T-helper 17 cell (primary cell): Measurements from ENCODE around the gene SKIC8. TPM values are rescaled to one million over a fixed set of nuclear protein-coding genes. Genes with fewer than 3 reads are reported as not detected.

ENCODE experiments used
- ATAC-seq: fragments of 150-1000 bp; cut with Tn5 transposase; 2 replicates; pipeline ENCODE4 v1.10.0; 2021; ENCODE audit warnings: mild to moderate bottlenecking, moderate library complexity
- DNase-seq, 3 donors: peaks; one replicate each; pipeline versions ENCODE4 v3.0.0 to v3.0.0-alpha.2; 2020 to 2021
- H3K9me3 ChIP-seq: one replicate; pipeline ENCODE4 v1.7.0; 2013; ENCODE audit warnings: low read length, mild to moderate bottlenecking; ENCODE audit not compliant: control insufficient read depth, poor library complexity, severe bottlenecking
- H3K27ac Mint-ChIP-seq: one replicate; pipeline ENCODE4 v1.8.0; 2022; ENCODE audit warnings: mild to moderate bottlenecking, moderate library complexity, mixed read lengths
- H3K27me3 Mint-ChIP-seq: one replicate; pipeline ENCODE4 v1.8.0; 2022; ENCODE audit warnings: mixed read lengths
- H3K36me3 Mint-ChIP-seq: one replicate; pipeline ENCODE4 v1.8.0; 2022; ENCODE audit warnings: low read depth, mixed read lengths
- H3K4me1 Mint-ChIP-seq: one replicate; pipeline ENCODE4 v1.8.0; 2022; ENCODE audit warnings: mild to moderate bottlenecking, mixed read lengths
- H3K4me3 Mint-ChIP-seq: one replicate; pipeline ENCODE4 v1.8.0; 2022; ENCODE audit warnings: mild to moderate bottlenecking, moderate library complexity, mixed read lengths
- total RNA-seq, 4 donors: library from RNA in 2 of 4; stranded (reverse) in 2 of 4; gene quantifications; one replicate each; pipeline ENCODE4 v1.2.3 and lab custom pipeline; 2022 to 2026

The SKIC8 gene
- total RNA-seq (10 to 100 TPM; 24.3 to 24.4 TPM), total RNA-seq (lab: John Stamatoyannopoulos, UW) (18.9 to 45.0 reads per million in 2 donors)

DNA sequence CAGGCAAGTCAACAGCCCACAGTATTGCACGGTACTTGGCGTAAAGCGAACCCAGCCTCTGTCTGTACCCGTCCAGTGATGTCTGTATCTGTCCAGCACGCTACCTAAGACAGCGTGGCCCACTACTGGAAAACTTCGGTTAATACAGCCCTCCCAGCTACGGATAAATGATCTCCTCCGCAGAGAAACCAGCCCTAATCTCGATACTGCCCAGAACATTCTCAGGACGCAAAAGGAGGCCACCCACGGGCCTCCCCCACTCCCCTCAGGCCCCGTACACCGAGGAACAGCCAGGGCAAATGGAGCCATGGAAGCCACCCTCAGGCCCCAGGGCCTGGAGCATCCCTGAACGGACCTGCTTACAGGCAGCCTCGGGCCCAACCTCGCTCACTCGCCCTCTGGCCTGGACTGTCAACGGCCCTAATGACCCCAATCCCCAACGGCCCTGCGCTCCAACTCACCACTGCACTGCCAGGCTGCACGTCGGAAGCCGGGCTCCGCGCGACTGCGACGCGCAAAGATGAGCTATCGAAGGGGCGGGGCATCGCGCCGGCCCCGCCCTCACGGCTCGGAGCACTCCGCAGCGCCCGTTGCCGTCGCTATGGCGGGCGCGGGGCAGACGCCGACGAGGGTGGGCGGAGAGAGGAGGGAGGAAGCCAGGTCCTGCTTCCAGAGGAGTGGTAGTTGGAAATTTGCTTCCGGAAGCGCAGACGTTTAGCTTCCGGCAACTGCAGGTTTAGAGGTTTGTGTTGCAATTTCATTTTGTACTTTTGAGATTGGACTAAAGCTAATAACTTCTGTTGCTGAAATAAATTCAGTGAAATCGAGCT, at the start of gene SKIC8:
Gene SKIC8 (minus strand): TSS at position 509 of the 830 bp plus-strand sequence. CDS start 3,923 bp downstream, outside the sequence.
- H3K9me3 ChIP-seq, result no peaks in the 10 kb centered on the region
- Mint-ChIP-seq H3K27me3 (peaks cover 4% of the 10 kb centered on the region), H3K36me3 (no peaks in the 10 kb centered on the region), H3K4me3 (peak within 1 kb of the TSS; percentile 96), H3K4me1 (peaks cover 9% of the 10 kb centered on the region), H3K27ac (peak within 1 kb of the TSS; percentile 96)
- peak; percentile 81 to 89 (median 88) for DNase-seq
- peak; percentile 97 for ATAC-seq

DNA sequence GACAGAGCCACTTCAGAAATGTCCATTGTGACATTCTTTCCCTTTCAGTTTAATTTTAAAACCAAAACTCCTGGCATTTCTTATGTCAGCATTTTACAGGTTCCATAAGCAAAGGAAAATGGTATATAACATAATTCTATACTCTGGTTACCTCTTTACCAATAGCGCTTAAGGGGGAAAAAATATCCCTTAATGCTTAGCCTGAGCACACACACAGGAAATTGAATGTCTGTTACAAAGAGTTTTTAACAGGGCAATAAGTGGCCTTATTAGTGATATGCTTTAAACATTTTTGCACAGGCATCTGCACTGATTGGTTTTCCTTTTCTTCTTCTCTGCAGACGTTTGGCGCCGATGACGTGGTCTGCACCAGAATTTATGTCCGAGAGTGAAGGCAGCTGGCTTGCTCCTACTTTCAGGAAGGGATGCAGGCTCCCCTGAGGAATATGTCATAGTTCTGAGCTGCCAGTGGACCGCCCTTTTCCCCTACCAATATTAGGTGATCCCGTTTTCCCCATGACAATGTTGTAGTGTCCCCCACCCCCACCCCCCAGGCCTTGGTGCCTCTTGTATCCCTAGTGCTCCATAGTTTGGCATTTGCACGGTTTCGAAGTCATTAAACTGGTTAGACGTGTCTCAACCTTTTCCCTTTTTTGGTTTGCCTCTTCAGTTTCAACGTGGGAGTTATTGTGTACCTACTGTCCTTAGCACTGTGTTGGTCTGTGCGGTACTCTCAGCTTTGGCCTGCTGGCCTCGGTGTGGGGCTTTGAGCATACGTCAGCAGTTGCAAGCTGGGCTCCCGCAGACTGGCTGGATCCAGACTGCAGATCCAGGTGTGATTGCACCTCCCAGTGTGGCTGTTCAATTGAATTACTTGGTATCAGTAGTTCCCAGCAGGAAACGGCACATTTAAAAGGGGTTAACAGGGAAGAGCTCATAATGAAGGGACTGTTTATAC, 48.5 kb upstream of the SKIC8 start:
- Mint-ChIP-seq H3K27me3 (peaks cover 32% of the 10 kb centered on the region), H3K36me3 (no peaks in the 10 kb centered on the region)
- no peak for ATAC-seq

DNA sequence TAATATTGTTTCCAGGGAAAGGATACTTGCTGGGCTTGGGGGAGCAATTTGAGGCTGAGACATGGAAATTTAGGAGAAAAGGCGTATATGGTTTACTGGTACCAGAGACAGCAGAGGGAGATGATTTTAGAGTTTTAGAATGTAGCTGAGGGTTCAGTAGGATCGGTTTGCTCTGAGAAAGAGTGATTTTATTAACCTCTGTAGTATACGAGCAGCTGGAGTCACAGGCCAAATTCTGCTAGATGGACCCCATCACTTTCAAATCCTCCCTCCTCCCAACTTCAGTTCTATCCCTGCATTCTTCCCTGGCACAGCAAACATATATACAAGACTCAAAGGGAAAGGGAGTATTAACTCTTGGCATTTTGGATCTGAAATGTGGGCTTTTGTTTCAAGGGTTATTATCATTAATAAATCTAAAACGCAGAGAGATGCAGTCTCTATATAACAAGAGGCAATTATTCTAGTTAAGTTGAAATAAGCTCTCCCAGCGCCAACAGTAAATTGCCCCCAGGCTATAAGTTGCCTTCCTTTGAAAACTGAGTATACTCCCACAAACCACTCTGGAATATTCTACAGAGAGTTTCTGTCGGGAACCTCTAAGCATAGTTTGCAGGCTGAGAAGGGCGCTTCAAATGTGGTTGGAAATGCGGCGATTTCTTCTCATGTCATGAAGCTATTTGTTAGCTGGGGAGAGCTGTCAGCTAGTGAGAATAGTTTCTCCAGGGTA, 46.2 kb upstream of the SKIC8 start:
- Mint-ChIP-seq H3K27ac (no peak overlapping the region), H3K27me3 (peaks cover 47% of the 10 kb centered on the region)
- no peak for ATAC-seq

More for the DNA sequence above, 48.5 kb upstream of the SKIC8 start:
- no peak for DNase-seq
- no peaks in the 10 kb centered on the region for H3K9me3 ChIP-seq
- Mint-ChIP-seq H3K27ac (no peak overlapping the region), H3K4me3 (no peak overlapping the region), H3K4me1 (peaks cover 4% of the 10 kb centered on the region)

DNA sequence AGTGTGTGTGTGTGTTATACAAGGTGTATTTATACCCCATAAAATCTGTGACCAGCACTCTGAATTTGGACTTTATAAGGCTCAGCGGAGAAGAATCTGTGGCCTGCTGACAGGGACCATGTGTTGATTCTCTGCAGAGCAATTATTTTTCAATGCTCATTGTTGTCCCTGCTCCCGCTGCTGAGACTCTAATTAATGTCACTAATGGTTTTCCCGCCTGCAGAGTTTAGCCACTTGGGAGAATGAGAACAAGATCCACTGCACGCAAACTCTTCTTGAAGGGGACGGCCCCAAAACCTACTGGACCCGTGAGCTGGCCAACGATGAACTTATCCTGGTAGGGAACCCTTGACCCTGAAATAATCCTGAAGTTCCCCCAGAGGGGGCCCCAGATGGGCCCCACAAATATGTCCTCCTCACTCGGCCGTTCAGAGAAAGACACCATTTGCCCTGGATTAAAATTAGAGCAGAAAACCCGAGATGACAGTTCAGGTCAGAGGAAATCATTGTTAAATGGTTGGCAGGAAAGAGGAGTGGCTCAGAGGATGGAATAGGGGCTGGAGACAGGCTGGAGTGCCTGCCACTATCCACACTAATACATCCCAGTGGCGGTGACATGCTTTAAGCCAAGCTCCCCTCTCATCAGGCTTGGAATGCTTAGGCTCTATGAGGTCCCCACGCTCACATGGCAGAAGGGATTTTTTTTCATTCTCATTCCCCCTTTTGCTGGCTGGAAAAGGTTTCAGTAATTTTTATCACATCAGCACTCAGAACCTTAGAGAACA, 44.1 kb upstream of the SKIC8 start:
- Mint-ChIP-seq H3K4me1 (peaks cover 2% of the 10 kb centered on the region), H3K36me3 (peaks cover 5% of the 10 kb centered on the region), H3K27me3 (peaks cover 54% of the 10 kb centered on the region)

More for the DNA sequence above, 46.2 kb upstream of the SKIC8 start:
- Mint-ChIP-seq H3K4me1 (peaks cover 4% of the 10 kb centered on the region), H3K36me3 (no peaks in the 10 kb centered on the region), H3K4me3 (no peak overlapping the region)
- H3K9me3 ChIP-seq, result no peaks in the 10 kb centered on the region
- no peak for DNase-seq

DNA sequence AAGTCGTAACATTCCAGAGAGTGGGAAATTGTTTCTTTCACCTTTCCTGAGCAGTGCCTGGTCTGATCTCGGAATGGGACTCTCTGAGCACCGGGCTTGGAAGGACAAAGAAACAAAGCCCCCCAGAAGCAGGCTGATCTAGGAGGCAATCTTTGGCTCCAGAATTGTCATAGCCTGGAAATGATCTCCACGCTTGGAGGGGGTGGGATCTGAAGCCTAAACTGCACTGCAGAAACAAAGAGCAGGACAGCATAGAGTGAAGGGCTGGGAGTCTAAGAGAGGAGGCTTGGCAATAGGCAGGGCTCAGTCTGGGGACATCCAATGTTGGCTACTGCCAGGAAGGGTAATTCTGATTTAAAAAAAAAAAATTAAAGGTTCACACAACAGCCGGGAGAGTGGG, 42.6 kb upstream of the SKIC8 start:
- peaks cover 56% of the 10 kb centered on the region for H3K27me3 Mint-ChIP-seq
- DNase-seq (no peak), ATAC-seq (no peak)
- peaks cover 2% of the 10 kb centered on the region for H3K4me1 Mint-ChIP-seq
- H3K9me3 ChIP-seq, result no peaks in the 10 kb centered on the region
- no peak overlapping the region for H3K27ac Mint-ChIP-seq
- H3K36me3 Mint-ChIP-seq, result peaks cover 5% of the 10 kb centered on the region
- H3K4me3 Mint-ChIP-seq, result no peak overlapping the region

More for the DNA sequence above, 44.1 kb upstream of the SKIC8 start:
- no peak for DNase-seq
- no peak for ATAC-seq
- H3K4me3 Mint-ChIP-seq, result no peak overlapping the region
- H3K9me3 ChIP-seq, result no peaks in the 10 kb centered on the region
- H3K27ac Mint-ChIP-seq, result no peak overlapping the region

GRCh38 chr15:78341057-78341987, 41.9 kb upstream of the SKIC8 start:
- Mint-ChIP-seq H3K27ac (no peak overlapping the region), H3K27me3 (peaks cover 56% of the 10 kb centered on the region), H3K4me1 (peaks cover 2% of the 10 kb centered on the region), H3K4me3 (no peak overlapping the region), H3K36me3 (peaks cover 5% of the 10 kb centered on the region)
- no peak for ATAC-seq
- DNase-seq, result no peak
- H3K9me3 ChIP-seq, result no peaks in the 10 kb centered on the region

- Mint-ChIP-seq H3K27ac (no peak within 1 kb of the TSS), H3K4me1 (peaks cover 2% of the 10 kb centered on the region)
Observed at GRCh38 chr15:78340231-78341056, 41.0 kb upstream of the SKIC8 start, which contains the start of gene CRABP1. Gene CRABP1 (plus strand): TSS chr15:78340353. CDS start chr15:78340429, 76 bp downstream.

GRCh38 chr15:78339559-78339958, 40.1 kb upstream of the SKIC8 start:
- no peak overlapping the region for H3K27ac Mint-ChIP-seq
- no peak for DNase-seq
- no peaks in the 10 kb centered on the region for H3K9me3 ChIP-seq
- no peak overlapping the region for H3K4me3 Mint-ChIP-seq
- no peak for ATAC-seq
- H3K4me1 Mint-ChIP-seq, result no peaks in the 10 kb centered on the region
- peaks cover 42% of the 10 kb centered on the region for H3K27me3 Mint-ChIP-seq
- peaks cover 5% of the 10 kb centered on the region for H3K36me3 Mint-ChIP-seq

More at GRCh38 chr15:78340231-78341056, 41.0 kb upstream of the SKIC8 start, which contains the start of gene CRABP1:
- peaks cover 5% of the 10 kb centered on the region for H3K36me3 Mint-ChIP-seq
- no peak for ATAC-seq
- no peak for DNase-seq
- H3K27me3 Mint-ChIP-seq, result peaks cover 48% of the 10 kb centered on the region
- H3K9me3 ChIP-seq, result no peaks in the 10 kb centered on the region
- no peak within 1 kb of the TSS for H3K4me3 Mint-ChIP-seq

GRCh38 chr15:78338781-78339180, 39.4 kb upstream of the SKIC8 start:
- DNase-seq (no peak), ATAC-seq (no peak)
- no peaks in the 10 kb centered on the region for H3K9me3 ChIP-seq
- H3K27me3 Mint-ChIP-seq, result peaks cover 43% of the 10 kb centered on the region
- peaks cover 5% of the 10 kb centered on the region for H3K36me3 Mint-ChIP-seq
- no peak overlapping the region for H3K4me3 Mint-ChIP-seq
- no peak overlapping the region for H3K27ac Mint-ChIP-seq
- H3K4me1 Mint-ChIP-seq, result no peaks in the 10 kb centered on the region

DNA sequence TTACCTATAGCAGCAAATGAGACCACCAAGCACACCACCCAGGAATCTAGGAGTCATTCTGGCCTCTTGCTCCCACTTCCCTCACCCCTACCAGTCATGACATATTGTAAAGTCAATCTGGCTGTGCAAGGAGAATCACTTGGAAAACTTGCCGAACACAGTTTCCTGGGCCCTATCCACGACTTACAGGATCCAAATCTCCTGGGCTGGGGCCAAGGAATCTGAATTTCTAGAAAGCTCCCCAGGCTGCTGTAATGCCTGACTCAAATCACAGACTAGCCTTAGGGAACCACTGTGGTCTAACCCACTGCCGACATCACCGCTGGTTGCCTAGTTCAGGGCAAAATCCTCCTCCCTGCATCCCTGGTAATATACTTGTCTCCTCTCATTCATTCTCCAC, 36.6 kb upstream of the SKIC8 start:
- Mint-ChIP-seq H3K36me3 (peaks cover 5% of the 10 kb centered on the region), H3K4me1 (no peaks in the 10 kb centered on the region), H3K27ac (no peak overlapping the region), H3K27me3 (peaks cover 34% of the 10 kb centered on the region), H3K4me3 (no peak overlapping the region)
- H3K9me3 ChIP-seq, result no peaks in the 10 kb centered on the region
- DNase-seq (no peak), ATAC-seq (no peak)

- H3K9me3 ChIP-seq, result no peaks in the 10 kb centered on the region
- DNase-seq (no peak), ATAC-seq (no peak)
- H3K36me3 Mint-ChIP-seq, result peaks cover 5% of the 10 kb centered on the region
- no peaks in the 10 kb centered on the region for H3K4me1 Mint-ChIP-seq
- no peak overlapping the region for H3K4me3 Mint-ChIP-seq
- no peak overlapping the region for H3K27ac Mint-ChIP-seq
- peaks cover 34% of the 10 kb centered on the region for H3K27me3 Mint-ChIP-seq
Observed at GRCh38 chr15:78334845-78335244, 35.4 kb upstream of the SKIC8 start.
